WTC11 (cell line): ENCODE data around the gene SERPIND1.

Experiments
- FOXP1 ChIP-seq: sonication (generic); formaldehyde crosslinking; IDR thresholded peaks from 2 replicates; pipeline ENCODE4 v1.8.0; 2022; ENCODE audit warnings: missing genetic modification reagents, mild to moderate bottlenecking, moderate library complexity, borderline replicate concordance
- TF ChIP-seq, protein P1 (sequence below): sonication (generic); formaldehyde crosslinking; IDR thresholded peaks from 2 replicates; pipeline ENCODE4 v1.8.1; 2022; ENCODE audit warnings: low read depth, missing genetic modification reagents, borderline replicate concordance

DNA sequence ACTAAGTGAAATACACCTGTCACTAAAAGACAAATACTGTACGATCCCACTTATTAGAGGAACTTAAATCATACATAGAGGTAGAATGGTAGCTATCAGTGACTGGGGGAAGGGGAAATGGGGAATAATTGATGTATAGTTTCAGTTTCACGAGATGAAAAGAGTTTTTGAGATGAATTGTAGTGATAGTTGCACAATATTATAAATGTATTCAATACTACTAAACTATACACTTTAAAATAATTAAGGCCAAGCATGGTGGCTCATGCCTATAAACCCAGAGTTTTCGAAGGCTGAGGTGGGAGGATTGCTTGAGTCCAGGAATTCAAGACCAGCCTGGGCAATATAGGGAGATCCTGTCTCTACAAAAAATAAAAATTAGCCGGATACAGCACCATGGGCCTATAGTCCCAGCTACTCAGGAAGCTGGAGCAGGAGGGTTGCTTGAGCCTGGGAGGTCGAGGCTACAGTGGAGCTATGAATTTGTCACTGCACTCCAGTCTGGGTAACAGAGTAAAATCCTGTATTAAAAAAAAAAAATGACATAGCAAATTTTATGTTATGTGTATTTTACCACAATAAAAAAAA, 40.4 kb downstream of the SERPIND1 start:
- TF ChIP-seq FOXP1 (CRISPR knock-in tag): no peak
- TF ChIP-seq, protein P1, sequence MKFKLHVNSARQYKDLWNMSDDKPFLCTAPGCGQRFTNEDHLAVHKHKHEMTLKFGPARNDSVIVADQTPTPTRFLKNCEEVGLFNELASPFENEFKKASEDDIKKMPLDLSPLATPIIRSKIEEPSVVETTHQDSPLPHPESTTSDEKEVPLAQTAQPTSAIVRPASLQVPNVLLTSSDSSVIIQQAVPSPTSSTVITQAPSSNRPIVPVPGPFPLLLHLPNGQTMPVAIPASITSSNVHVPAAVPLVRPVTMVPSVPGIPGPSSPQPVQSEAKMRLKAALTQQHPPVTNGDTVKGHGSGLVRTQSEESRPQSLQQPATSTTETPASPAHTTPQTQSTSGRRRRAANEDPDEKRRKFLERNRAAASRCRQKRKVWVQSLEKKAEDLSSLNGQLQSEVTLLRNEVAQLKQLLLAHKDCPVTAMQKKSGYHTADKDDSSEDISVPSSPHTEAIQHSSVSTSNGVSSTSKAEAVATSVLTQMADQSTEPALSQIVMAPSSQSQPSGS (CRISPR knock-in tag): no peak
